Astrocyte (in vitro differentiated cells and primary cell): Measurements from ENCODE around the gene EGFLAM. TPM values are rescaled to one million over a fixed set of nuclear protein-coding genes. Genes with fewer than 3 reads are reported as not detected.

Experiments
- DNase-seq: peaks from one replicate; pipeline ENCODE4 v3.0.0-alpha.2; 2010; ENCODE audit warnings: low read depth
- FAIRE-seq: peaks from 2 replicates; lab custom pipeline; 2011; peaks lifted over from hg19 to GRCh38; lab: Jason Lieb, UNC
- H2AFZ ChIP-seq: 2 replicates; pipeline ENCODE4 v1.6.0; 2012; ENCODE audit warnings: low read depth, low read length, inconsistent platforms
- H3K27ac ChIP-seq: 2 replicates; pipeline ENCODE4 v1.5.1; 2011; ENCODE audit warnings: low read depth, low read length, inconsistent platforms
- H3K27me3 ChIP-seq: 2 replicates; pipeline ENCODE4 v1.6.0; 2011; ENCODE audit warnings: low read length, inconsistent platforms; ENCODE audit not compliant: insufficient read depth
- H3K36me3 ChIP-seq: 2 replicates; pipeline ENCODE4 v1.5.1; 2011; ENCODE audit warnings: low read length, inconsistent platforms; ENCODE audit not compliant: insufficient read depth
- H3K4me1 ChIP-seq: 2 replicates; pipeline ENCODE4 v1.5.1; 2011; ENCODE audit warnings: low read length, inconsistent platforms; ENCODE audit not compliant: insufficient read depth
- H3K4me2 ChIP-seq: 2 replicates; pipeline ENCODE4 v1.6.0; 2012; ENCODE audit warnings: low read length, inconsistent platforms
- H3K4me3 ChIP-seq: 2 replicates; pipeline ENCODE4 v1.5.1; 2011; ENCODE audit warnings: low read depth, mild to moderate bottlenecking, low read length, inconsistent platforms; ENCODE audit not compliant: insufficient read depth
- H3K79me2 ChIP-seq: 2 replicates; pipeline ENCODE4 v1.6.0; 2012; ENCODE audit warnings: mild to moderate bottlenecking, low read length, inconsistent platforms; ENCODE audit not compliant: insufficient read depth
- H3K9ac ChIP-seq: 2 replicates; pipeline ENCODE4 v1.6.0; 2012; ENCODE audit warnings: mild to moderate bottlenecking, low read length, inconsistent platforms
- H3K9me3 ChIP-seq: 2 replicates; pipeline ENCODE4 v1.5.1; 2012; ENCODE audit warnings: low read depth, mild to moderate bottlenecking, low read length, inconsistent platforms; ENCODE audit not compliant: insufficient read depth
- H4K20me1 ChIP-seq: 2 replicates; pipeline ENCODE4 v1.6.0; 2012; ENCODE audit warnings: low read length, inconsistent platforms; ENCODE audit not compliant: insufficient read depth
- H3K27ac Mint-ChIP-seq: one replicate; pipeline ENCODE4 v1.8.0; 2021; ENCODE audit warnings: mild to moderate bottlenecking, mixed read lengths; ENCODE audit not compliant: unreplicated experiment
- H3K27me3 Mint-ChIP-seq: one replicate; pipeline ENCODE4 v1.8.0; 2021; ENCODE audit warnings: low read depth, mixed read lengths; ENCODE audit not compliant: unreplicated experiment
- H3K36me3 Mint-ChIP-seq: one replicate; pipeline ENCODE4 v1.8.0; 2021; ENCODE audit warnings: low read depth, mixed read lengths; ENCODE audit not compliant: unreplicated experiment
- H3K4me1 Mint-ChIP-seq: one replicate; pipeline ENCODE4 v1.8.0; 2021; ENCODE audit warnings: low read depth, mixed read lengths; ENCODE audit not compliant: unreplicated experiment
- H3K4me3 Mint-ChIP-seq: one replicate; pipeline ENCODE4 v1.8.0; 2021; ENCODE audit warnings: mild to moderate bottlenecking, moderate library complexity, mixed read lengths; ENCODE audit not compliant: unreplicated experiment
- H3K9me3 Mint-ChIP-seq: one replicate; pipeline ENCODE4 v1.8.0; 2021; ENCODE audit warnings: mild to moderate bottlenecking, mixed read lengths; ENCODE audit not compliant: unreplicated experiment
- CTCF ChIP-seq: IDR thresholded peaks from 2 replicates; pipeline ENCODE4 v1.5.1; 2011; ENCODE audit warnings: low read depth, mild to moderate bottlenecking, inconsistent platforms, low read length, moderate library complexity; ENCODE audit not compliant: insufficient read depth
- EZH2 ChIP-seq: IDR thresholded peaks from 2 replicates; pipeline ENCODE4 v1.6.1; 2012; ENCODE audit warnings: mild to moderate bottlenecking, low read length, inconsistent platforms; ENCODE audit not compliant: insufficient read depth
- total RNA-seq: library from RNA; stranded (reverse); gene quantifications from 2 replicates; pipeline ENCODE4 v1.2.1, GENCODE V29; 2021

EGFLAM gene
- total RNA-seq, 1 donor from 2014 or later: 1.0 TPM

DNA sequence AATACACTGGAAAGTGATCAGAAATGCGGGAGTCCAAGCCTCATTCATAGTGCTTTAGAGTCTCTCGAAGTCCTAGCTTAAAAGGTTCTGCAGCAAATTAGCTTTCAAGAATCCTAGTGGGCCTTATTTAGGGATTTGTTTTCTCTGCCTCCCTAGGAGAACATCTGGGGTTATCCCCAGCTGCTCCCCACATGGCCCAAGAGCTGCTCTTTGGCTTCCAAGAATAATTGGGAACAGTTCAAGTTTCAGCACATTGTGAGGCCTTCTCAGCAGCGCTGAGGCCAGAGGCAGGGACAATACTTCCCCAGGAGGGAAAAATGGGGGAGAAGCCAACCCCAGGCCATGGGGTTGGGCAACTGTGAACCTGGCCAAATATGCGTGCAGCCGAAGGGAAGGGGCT lies 189.4 kb downstream of the EGFLAM start:
- no peak overlapping the region for H3K27ac ChIP-seq
- H3K4me1 ChIP-seq: no peaks in the 10 kb centered on the region
- Mint-ChIP-seq H3K4me1 (peaks cover 12% of the 10 kb centered on the region), H3K36me3 (no peaks in the 10 kb centered on the region), H3K27ac (no peak overlapping the region), H3K9me3 (peaks cover 2% of the 10 kb centered on the region), H3K27me3 (peaks cover 24% of the 10 kb centered on the region), H3K4me3 (no peak overlapping the region)
- no peaks in the 10 kb centered on the region for H4K20me1 ChIP-seq
- H3K79me2 ChIP-seq: no peaks in the 10 kb centered on the region
- H3K27me3 ChIP-seq: no peaks in the 10 kb centered on the region
- DNase-seq (no peak), FAIRE-seq (no peak)
- no peak overlapping the region for H3K4me2 ChIP-seq
- no peak overlapping the region for H3K9ac ChIP-seq
- H3K36me3 ChIP-seq: no peaks in the 10 kb centered on the region
- TF ChIP-seq CTCF: no peak
- no peak overlapping the region for H2AFZ ChIP-seq
- H3K4me3 ChIP-seq: no peak overlapping the region
- H3K9me3 ChIP-seq: no peaks in the 10 kb centered on the region

DNA sequence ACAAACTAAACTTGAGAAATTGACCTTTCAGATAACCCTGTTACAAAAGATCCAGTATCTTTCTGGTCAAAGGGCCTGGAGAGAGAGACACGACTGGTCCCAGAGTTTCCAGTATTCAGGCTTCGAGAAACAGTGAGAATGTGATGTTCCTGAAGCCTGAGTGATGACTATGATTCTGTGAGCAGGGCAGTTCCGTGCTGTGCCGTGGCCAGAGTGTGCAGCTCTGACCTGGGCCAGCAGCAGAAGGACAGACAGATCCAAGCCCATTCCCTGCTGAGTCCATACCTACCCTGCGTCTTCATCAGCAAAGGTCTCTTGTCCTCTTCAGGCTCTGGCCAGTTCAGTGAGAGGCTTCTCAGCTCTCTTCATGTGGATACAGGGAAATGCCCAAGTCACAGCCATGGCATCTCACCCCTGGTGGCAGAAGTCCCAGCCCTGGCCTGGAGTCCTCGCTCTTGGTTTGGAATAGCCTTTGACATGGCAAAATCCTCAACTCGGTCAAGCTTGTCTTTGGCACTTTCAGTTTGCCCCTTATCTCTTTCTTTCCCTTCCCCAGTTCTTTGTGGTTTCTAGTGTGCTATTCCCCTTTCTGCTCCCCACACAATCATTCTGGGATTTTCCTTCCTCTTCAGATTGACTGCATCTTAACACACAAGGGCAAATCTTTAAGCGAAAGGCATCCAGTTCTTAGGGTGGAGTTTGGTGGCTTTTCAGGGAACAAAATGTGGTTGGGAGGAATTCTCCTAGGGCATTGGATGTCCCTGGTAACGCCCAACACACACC lies 190.4 kb downstream of the EGFLAM start:
- TF ChIP-seq CTCF: no peak
- no peak for TF ChIP-seq EZH2
- Histone ChIP-seq H3K4me2 (no peak overlapping the region), H3K9me3 (no peaks in the 10 kb centered on the region), H3K4me1 (no peaks in the 10 kb centered on the region), H3K4me3 (no peak overlapping the region), H3K27me3 (peaks cover 5% of the 10 kb centered on the region), H2AFZ (no peak overlapping the region), H3K9ac (no peak overlapping the region), H4K20me1 (no peaks in the 10 kb centered on the region), H3K27ac (no peak overlapping the region), H3K79me2 (no peaks in the 10 kb centered on the region), H3K36me3 (no peaks in the 10 kb centered on the region)
- H3K9me3 Mint-ChIP-seq: peaks cover 2% of the 10 kb centered on the region
- no peak for FAIRE-seq
- peaks cover 12% of the 10 kb centered on the region for H3K4me1 Mint-ChIP-seq
- DNase-seq: no peak
- no peaks in the 10 kb centered on the region for H3K36me3 Mint-ChIP-seq
- H3K27ac Mint-ChIP-seq: no peak overlapping the region
- H3K27me3 Mint-ChIP-seq: peaks cover 30% of the 10 kb centered on the region
- H3K4me3 Mint-ChIP-seq: no peak overlapping the region

DNA sequence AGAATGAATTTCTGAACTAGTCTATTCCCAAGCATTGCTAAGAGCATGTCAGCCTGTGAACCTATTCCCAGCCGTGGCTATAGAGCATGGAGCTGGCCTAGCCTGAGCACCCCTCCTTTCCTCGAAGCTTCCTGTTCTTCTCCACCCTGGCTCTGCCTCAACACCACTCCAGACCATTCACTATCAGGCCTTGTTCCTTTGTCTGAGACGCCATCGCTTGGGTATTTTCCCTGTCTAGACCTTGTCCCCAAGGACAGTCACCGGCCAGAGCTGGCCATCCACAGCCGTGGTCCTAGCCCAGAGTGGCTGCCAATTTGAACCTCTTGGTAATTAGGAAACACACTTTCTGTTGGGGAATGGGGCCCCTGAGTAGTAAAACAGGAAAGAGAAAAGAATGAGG lies 192.3 kb downstream of the EGFLAM start:
- no peak overlapping the region for H2AFZ ChIP-seq
- H3K27ac ChIP-seq: no peak overlapping the region
- TF ChIP-seq CTCF (no peak), EZH2 (no peak)
- no peaks in the 10 kb centered on the region for H4K20me1 ChIP-seq
- Mint-ChIP-seq H3K9me3 (peaks cover 4% of the 10 kb centered on the region), H3K4me1 (peaks cover 12% of the 10 kb centered on the region), H3K27me3 (peaks cover 32% of the 10 kb centered on the region), H3K36me3 (no peaks in the 10 kb centered on the region), H3K27ac (no peak overlapping the region), H3K4me3 (no peak overlapping the region)
- no peak overlapping the region for H3K9ac ChIP-seq
- H3K4me3 ChIP-seq: no peak overlapping the region
- H3K27me3 ChIP-seq: peaks cover 5% of the 10 kb centered on the region
- no peaks in the 10 kb centered on the region for H3K79me2 ChIP-seq
- no peaks in the 10 kb centered on the region for H3K36me3 ChIP-seq
- no peaks in the 10 kb centered on the region for H3K9me3 ChIP-seq
- no peak for DNase-seq
- no peaks in the 10 kb centered on the region for H3K4me1 ChIP-seq
- no peak for FAIRE-seq
- no peak overlapping the region for H3K4me2 ChIP-seq
